ENCODE measurements around the gene EVI2B. TPM values are rescaled to one million over a fixed set of nuclear protein-coding genes. Genes with fewer than 3 reads are reported as not detected.
"Not testable (repeated sequence)": the region's sequence is repeated elsewhere in the genome, so short reads cannot be mapped to it uniquely, and the experiment has no call there.

EVI2B gene
- total RNA-seq, 1 donor from 2014 or later, result not detected

DNA sequence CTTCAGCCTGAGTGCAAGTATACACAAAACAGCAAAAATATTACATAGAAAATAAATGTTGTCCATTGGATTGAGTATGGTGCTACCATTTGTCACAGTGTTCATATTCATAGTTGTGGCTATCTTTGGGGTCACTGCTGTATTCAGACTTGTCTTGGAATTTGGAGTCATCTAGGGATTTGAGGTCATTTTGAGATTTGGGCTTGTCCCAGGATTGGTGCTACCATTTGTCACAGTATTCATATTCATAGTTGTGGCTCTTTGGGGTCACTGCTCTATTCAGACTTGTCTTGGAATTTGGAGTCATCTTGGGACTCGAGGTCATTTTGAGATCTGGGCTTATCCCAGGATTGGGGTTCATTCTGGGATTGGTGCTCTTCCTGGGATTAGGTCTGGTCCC is 41.6 kb downstream of the EVI2B start:
- H3K4me1 Mint-ChIP-seq (ENCODE audit: unreplicated experiment), result peaks cover 42% of the 10 kb centered on the region
- H3K27me3 Mint-ChIP-seq (ENCODE audit: unreplicated experiment), result no peaks in the 10 kb centered on the region
- H3K27ac Mint-ChIP-seq (ENCODE audit: unreplicated experiment), result no peak overlapping the region
- TF ChIP-seq, protein P1, sequence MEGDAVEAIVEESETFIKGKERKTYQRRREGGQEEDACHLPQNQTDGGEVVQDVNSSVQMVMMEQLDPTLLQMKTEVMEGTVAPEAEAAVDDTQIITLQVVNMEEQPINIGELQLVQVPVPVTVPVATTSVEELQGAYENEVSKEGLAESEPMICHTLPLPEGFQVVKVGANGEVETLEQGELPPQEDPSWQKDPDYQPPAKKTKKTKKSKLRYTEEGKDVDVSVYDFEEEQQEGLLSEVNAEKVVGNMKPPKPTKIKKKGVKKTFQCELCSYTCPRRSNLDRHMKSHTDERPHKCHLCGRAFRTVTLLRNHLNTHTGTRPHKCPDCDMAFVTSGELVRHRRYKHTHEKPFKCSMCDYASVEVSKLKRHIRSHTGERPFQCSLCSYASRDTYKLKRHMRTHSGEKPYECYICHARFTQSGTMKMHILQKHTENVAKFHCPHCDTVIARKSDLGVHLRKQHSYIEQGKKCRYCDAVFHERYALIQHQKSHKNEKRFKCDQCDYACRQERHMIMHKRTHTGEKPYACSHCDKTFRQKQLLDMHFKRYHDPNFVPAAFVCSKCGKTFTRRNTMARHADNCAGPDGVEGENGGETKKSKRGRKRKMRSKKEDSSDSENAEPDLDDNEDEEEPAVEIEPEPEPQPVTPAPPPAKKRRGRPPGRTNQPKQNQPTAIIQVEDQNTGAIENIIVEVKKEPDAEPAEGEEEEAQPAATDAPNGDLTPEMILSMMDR (IDR thresholded peaks at IDR 0.05), result no peak
- H3K36me3 Mint-ChIP-seq (ENCODE audit: unreplicated experiment), result peaks cover 43% of the 10 kb centered on the region
- H3K9me3 Mint-ChIP-seq (ENCODE audit: unreplicated experiment), result peaks cover 5% of the 10 kb centered on the region
- no peak overlapping the region for H3K4me3 Mint-ChIP-seq (ENCODE audit: unreplicated experiment)
- DNase-seq (ENCODE audit: extremely low spot score, unreplicated experiment), result no peak

DNA sequence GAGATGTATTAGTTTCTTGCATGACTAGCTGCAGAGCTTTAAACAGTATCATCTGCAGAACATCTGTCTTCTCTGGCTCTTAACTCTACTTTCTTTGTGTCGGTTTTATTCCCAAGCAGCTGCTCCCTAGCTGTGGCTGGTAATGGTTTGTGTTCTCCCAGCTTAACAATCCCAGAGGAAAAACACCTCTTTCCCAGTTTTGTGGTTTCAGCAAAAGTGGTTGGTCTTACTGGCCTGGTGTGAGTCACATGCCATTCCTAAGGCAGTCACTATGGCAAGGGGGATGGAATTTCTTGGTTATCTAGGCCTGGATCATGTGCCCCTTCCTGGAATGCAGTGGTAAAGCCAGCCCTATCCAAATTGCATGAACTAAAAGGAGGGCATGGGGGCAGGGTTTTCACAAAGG is 44.3 kb downstream of the EVI2B start:
- Mint-ChIP-seq H3K9me3 (ENCODE audit: unreplicated experiment) (peaks cover under 1% of the 10 kb centered on the region), H3K27me3 (ENCODE audit: unreplicated experiment) (no peaks in the 10 kb centered on the region), H3K4me1 (ENCODE audit: unreplicated experiment) (peaks cover 39% of the 10 kb centered on the region), H3K27ac (ENCODE audit: unreplicated experiment) (peak overlapping the region; percentile 85), H3K4me3 (ENCODE audit: unreplicated experiment) (no peak overlapping the region), H3K36me3 (ENCODE audit: unreplicated experiment) (peaks cover 54% of the 10 kb centered on the region)
- no peak for DNase-seq (ENCODE audit: extremely low spot score, unreplicated experiment)
- TF ChIP-seq, protein P1 (IDR thresholded peaks at IDR 0.05), result no peak

DNA sequence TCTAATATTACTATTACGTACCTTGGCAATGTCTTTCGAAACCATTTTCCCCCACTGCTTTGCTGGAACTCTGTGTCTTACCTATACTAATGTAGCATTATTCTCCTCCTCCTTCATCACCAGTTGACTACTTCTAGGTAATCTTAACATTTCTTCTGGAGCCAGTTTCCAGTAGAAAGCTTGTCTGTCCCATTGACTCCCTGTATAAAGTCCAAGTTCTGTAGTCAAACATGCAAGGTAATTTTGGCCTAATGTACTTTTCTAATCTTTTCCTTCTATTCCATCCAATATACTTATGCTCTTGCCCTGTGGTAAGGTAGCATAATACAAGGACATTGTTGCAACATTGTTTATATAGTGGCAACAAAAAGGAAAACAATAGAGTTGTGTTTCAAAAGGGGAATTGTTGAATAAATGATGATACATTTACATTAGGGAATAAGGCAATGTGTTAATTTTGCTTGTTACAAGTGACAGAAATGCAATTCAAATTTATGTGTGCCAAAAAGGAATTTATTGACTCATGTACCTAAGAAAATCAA is 44.7 kb downstream of the EVI2B start:
- H3K36me3 Mint-ChIP-seq (ENCODE audit: unreplicated experiment), result peaks cover 53% of the 10 kb centered on the region
- H3K27ac Mint-ChIP-seq (ENCODE audit: unreplicated experiment), result peak overlapping the region; percentile 85
- no peaks in the 10 kb centered on the region for H3K27me3 Mint-ChIP-seq (ENCODE audit: unreplicated experiment)
- no peaks in the 10 kb centered on the region for H3K9me3 Mint-ChIP-seq (ENCODE audit: unreplicated experiment)
- no peak overlapping the region for H3K4me3 Mint-ChIP-seq (ENCODE audit: unreplicated experiment)
- DNase-seq (ENCODE audit: extremely low spot score, unreplicated experiment), result no peak
- TF ChIP-seq, protein P1 (IDR thresholded peaks at IDR 0.05), result no peak
- peaks cover 36% of the 10 kb centered on the region for H3K4me1 Mint-ChIP-seq (ENCODE audit: unreplicated experiment)

DNA sequence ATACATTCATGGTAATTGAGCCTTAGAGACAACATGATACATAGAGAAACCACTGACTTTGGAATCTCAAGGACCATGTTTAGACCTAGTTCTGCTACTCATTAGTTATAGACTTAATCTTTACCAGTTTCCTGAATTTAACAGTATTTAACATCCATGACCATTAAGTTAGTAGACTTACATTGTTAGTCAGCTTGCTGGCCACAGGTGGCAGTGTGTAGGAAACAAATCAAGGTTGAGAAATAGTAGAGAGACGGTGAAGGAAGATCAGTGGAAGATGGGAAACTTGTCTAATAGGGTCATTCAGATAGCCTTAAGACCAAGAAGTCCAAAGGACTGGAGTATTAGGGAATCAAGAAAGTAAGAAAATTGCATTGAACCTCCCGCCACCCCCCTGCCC is 47.8 kb downstream of the EVI2B start:
- Mint-ChIP-seq H3K27ac (ENCODE audit: unreplicated experiment) (no peak overlapping the region), H3K27me3 (ENCODE audit: unreplicated experiment) (no peaks in the 10 kb centered on the region), H3K36me3 (ENCODE audit: unreplicated experiment) (peaks cover 39% of the 10 kb centered on the region), H3K4me1 (ENCODE audit: unreplicated experiment) (peaks cover 30% of the 10 kb centered on the region), H3K9me3 (ENCODE audit: unreplicated experiment) (no peaks in the 10 kb centered on the region), H3K4me3 (ENCODE audit: unreplicated experiment) (no peak overlapping the region)
- TF ChIP-seq, protein P1 (IDR thresholded peaks at IDR 0.05), result peak; percentile 22
- DNase-seq (ENCODE audit: extremely low spot score, unreplicated experiment), result no peak

DNA sequence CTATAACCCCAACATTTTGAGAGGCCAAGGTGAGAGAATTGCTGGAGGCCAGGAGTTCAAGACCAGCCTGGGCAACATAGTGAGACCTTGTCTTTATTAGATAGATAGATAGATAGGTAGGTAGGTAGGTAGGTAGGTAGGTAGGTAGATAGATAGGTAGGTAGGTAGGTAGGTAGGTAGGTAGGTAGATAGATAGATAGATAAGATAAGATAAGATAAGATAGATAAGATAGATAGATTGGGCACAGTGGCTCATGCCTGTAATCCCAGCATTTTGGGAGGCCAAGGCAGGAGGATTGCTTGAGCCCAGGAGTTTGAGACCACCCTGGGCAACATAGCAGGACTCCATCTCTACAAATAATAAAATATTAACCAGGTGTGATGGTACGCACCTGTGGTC is 50.9 kb downstream of the EVI2B start:
- not testable (repeated sequence) for DNase-seq (ENCODE audit: extremely low spot score, unreplicated experiment); H3K9me3 Mint-ChIP-seq (ENCODE audit: unreplicated experiment); H3K27me3 Mint-ChIP-seq (ENCODE audit: unreplicated experiment); H3K27ac Mint-ChIP-seq (ENCODE audit: unreplicated experiment); H3K4me1 Mint-ChIP-seq (ENCODE audit: unreplicated experiment); H3K4me3 Mint-ChIP-seq (ENCODE audit: unreplicated experiment)
- peaks cover 42% of the 10 kb centered on the region for H3K36me3 Mint-ChIP-seq (ENCODE audit: unreplicated experiment)

DNA sequence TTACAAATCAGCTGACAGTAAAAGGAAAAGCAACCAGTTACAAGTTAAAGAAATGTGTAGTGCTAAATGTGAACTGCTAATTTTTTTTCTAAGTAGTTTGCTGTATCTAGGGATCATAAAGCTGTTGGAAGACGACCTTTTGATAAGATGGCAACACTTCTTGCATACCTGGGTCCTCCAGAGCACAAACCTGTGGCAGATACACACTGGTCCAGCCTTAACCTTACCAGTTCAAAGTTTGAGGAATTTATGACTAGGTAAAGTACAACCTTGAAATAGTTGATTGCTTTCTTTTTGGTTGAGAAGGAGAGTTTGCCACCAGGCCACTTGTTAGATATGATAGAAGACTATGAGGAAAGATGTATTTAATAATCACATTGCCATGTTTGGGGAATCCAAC is 52.3 kb downstream of the EVI2B start:
- Mint-ChIP-seq H3K27me3 (ENCODE audit: unreplicated experiment) (no peaks in the 10 kb centered on the region), H3K36me3 (ENCODE audit: unreplicated experiment) (peaks cover 31% of the 10 kb centered on the region), H3K4me3 (ENCODE audit: unreplicated experiment) (no peak overlapping the region), H3K27ac (ENCODE audit: unreplicated experiment) (no peak overlapping the region), H3K4me1 (ENCODE audit: unreplicated experiment) (no peaks in the 10 kb centered on the region), H3K9me3 (ENCODE audit: unreplicated experiment) (no peaks in the 10 kb centered on the region)
- no peak for DNase-seq (ENCODE audit: extremely low spot score, unreplicated experiment)
- TF ChIP-seq, protein P1 (IDR thresholded peaks at IDR 0.05), result no peak
